ENCODE data around the gene HMCN1.

- TF ChIP-seq CTCF (IDR thresholded peaks at IDR 0.05): no peak
- no peak for TF ChIP-seq ZFX (IDR thresholded peaks at IDR 0.05; ENCODE audit: borderline replicate concordance)
Measured at GRCh38 chr1:185974367-185975170, 240.4 kb downstream of the HMCN1 start.

Measured in 22Rv1 (cell line).